Lower leg skin (tissue), 3 donors: ENCODE measurements around the gene TCAIM.

Experiments
- POLR2A ChIP-seq, 2 donors: fragments of 450-650 bp; IDR thresholded peaks; one replicate each; pipeline ENCODE4 v1.6.1; 2016 to 2017; ENCODE audit warnings: antibody characterized with exemption in 2 of 2, mild to moderate bottlenecking in 1 of 2, moderate library complexity in 1 of 2
- TF ChIP-seq, protein P1 (sequence below), 3 donors: fragments of 450-650 bp; IDR thresholded peaks; one replicate each; pipeline ENCODE4 v1.5.1; 2016; ENCODE audit warnings: antibody characterized with exemption in 3 of 3, mild to moderate bottlenecking in 3 of 3, moderate library complexity in 2 of 3

DNA sequence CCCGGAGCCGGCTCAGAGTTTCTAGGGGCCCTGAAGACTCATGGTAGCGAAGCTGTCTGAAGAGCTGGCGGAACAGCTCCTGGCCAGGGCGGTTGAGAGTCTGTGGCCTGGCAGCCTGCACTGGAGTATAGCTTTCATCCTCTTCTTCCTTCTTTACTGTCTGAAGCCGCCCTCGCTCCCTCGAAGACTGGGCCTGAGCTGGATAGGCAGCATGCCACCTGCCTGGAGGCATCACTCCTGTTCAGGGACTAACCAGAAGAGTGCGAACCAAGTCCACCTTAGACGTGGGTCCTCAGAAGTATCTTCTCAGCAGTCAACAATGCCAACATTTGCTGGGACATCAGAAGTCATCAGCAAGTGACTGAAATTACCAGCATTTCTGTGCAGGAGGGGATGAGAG, 116.8 kb downstream of the TCAIM start:
- TF ChIP-seq, protein P1, sequence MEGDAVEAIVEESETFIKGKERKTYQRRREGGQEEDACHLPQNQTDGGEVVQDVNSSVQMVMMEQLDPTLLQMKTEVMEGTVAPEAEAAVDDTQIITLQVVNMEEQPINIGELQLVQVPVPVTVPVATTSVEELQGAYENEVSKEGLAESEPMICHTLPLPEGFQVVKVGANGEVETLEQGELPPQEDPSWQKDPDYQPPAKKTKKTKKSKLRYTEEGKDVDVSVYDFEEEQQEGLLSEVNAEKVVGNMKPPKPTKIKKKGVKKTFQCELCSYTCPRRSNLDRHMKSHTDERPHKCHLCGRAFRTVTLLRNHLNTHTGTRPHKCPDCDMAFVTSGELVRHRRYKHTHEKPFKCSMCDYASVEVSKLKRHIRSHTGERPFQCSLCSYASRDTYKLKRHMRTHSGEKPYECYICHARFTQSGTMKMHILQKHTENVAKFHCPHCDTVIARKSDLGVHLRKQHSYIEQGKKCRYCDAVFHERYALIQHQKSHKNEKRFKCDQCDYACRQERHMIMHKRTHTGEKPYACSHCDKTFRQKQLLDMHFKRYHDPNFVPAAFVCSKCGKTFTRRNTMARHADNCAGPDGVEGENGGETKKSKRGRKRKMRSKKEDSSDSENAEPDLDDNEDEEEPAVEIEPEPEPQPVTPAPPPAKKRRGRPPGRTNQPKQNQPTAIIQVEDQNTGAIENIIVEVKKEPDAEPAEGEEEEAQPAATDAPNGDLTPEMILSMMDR (IDR thresholded peaks at IDR 0.05): no peak
- no peak for TF ChIP-seq POLR2A (IDR thresholded peaks at IDR 0.05)
